Neural cell (in vitro differentiated cells): Measurements from ENCODE around the gene ANKFN1.

Experiments
- CTCF ChIP-seq: fragments of 450-650 bp; IDR thresholded peaks from 2 replicates; pipeline ENCODE4 v1.5.1; 2014; ENCODE audit warnings: antibody characterized with exemption, mild to moderate bottlenecking, moderate library complexity; ENCODE audit not compliant: poor library complexity, severe bottlenecking
- EZH2 ChIP-seq: fragments of 200-600, 300-800 bp; shearing (Covaris generic), sonication (generic); IDR thresholded peaks from 2 replicates; pipeline ENCODE4 v1.6.1; 2014; ENCODE audit warnings: antibody characterized with exemption, low read length, borderline replicate concordance, mild to moderate bottlenecking; ENCODE audit not compliant: insufficient read depth, poor library complexity, severe bottlenecking
- POLR2AphosphoS5 ChIP-seq: IDR thresholded peaks from 2 replicates; pipeline ENCODE4 v1.6.1; 2012
- RAD21 ChIP-seq: fragments of 450-650 bp; conservative IDR thresholded peaks from 2 replicates; pipeline ENCODE4 v1.6.1; 2014; ENCODE audit warnings: antibody characterized with exemption, mild to moderate bottlenecking, moderate library complexity
- REST ChIP-seq: IDR thresholded peaks from 2 replicates; pipeline ENCODE4 v1.6.1; 2012; ENCODE audit warnings: borderline replicate concordance

GRCh38 chr17:56510554-56511342 is 357.5 kb downstream of the ANKFN1 start:
- no peak for TF ChIP-seq CTCF
- no peak for TF ChIP-seq REST
- TF ChIP-seq POLR2AphosphoS5: no peak
- TF ChIP-seq EZH2: no peak
- TF ChIP-seq RAD21: no peak
